HG02763 (cell line): ENCODE measurements around the gene FHIT.
"Not testable (repeated sequence)": the region's sequence is repeated elsewhere in the genome, so short reads cannot be mapped to it uniquely, and the experiment has no call there.

Experiments
- ATAC-seq: cut with Tn5 transposase; IDR thresholded peaks from one replicate; pipeline ENCODE4 v1.9.1; 2021; ENCODE audit warnings: mild to moderate bottlenecking, moderate library complexity; ENCODE audit not compliant: unreplicated experiment

The FHIT gene

DNA sequence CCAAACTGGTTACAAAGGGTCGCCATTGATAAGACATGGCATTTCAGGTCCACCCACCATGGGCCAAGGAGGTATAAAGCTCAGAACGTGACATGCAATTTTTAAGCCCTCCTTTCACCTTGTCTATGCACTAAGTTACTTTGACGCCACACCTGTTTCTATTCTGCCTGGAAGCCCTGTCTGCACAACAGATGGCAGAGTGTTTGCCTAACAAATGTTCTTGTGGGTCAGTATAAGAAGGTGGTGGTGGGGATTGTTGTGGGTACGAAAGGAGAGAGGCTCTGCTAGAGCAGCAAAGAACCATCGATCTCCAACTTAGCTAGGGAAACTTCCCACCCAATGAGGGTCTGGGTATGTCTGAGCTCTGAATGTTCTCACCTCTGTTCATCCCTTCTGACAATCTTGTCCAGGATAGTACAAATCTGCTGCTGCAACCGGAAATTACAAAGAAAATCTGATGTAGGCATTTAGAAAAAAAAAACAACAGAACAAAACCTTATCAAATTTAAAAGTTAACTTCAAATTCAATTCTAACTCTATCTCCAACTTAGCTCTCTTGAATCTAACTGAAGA, 1256.4 kb downstream of the FHIT start:
- no peak for ATAC-seq

DNA sequence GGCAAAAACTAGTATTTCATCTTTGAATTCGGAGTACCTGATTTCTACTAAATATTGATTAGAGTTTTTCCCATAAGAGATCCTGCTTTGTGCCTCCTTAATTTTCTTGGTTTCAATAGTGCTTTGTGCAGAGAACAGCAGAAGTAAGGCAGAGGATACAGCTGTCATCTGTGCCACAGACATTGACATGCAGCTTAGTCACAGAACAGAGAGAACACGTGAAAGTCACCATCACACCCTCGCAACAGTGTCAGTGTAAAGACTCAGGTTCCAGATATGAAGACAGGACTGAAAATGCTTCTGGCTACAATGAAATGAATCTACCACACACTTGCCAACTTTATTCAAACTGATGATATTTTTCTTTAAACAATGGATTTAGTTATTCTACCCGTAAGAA, 1258.7 kb downstream of the FHIT start:
- ATAC-seq: no peak

DNA sequence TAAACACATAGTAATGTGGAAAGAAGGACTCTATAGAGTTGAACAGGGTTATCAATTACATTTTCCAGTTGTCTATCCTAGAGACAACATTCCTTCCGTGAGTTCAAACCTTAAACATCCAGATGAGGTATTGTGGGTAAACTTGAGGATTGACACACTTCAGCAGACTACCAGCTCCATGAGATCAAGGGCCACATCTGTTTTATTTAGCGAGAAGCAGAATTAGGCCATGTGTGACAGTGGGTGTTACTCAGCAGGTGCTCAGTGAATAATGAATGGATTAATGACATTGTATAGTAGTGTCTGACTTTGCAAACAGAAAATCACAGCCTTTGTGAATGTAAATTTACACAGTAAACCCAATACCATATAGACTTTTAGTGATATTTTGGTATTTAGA, 1260.3 kb downstream of the FHIT start:
- no peak for ATAC-seq

DNA sequence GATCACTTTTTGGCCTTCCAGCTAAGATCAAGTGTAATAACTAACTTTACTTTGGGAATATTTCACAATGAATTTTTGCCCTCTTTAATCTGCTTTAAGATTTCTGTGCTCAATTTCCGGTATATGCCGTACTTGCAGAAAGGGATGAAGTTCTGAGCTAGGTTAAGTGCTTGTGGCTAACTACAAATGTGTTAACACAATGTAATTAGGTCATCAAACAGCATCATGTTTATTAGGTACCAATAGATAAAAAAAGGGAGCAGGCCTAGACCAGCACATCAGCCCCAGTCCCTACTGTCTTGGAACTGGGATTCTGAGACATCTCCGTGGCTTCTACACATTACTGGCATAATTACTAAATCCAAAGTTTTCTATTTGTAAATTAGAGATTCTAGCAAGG, 1268.7 kb downstream of the FHIT start:
- ATAC-seq: no peak

DNA sequence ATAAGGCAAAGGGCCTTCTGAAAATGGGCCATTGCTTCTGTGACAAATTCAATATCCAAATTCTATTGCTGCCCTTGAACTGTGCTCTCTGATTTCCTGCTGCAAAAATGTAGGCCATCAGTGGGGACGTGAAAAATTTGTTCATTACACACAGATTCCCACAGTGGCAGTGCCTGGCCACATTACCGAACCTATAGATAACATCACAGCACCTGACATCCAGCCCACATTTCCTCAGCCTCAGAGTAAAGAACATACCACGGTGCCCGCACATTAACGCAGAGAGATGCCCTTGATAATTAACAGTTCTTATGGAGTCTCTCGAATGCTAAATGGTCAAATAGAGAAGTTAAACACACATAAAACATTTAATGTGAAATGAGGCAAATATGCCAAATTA, 1269.9 kb downstream of the FHIT start:
- no peak for ATAC-seq

DNA sequence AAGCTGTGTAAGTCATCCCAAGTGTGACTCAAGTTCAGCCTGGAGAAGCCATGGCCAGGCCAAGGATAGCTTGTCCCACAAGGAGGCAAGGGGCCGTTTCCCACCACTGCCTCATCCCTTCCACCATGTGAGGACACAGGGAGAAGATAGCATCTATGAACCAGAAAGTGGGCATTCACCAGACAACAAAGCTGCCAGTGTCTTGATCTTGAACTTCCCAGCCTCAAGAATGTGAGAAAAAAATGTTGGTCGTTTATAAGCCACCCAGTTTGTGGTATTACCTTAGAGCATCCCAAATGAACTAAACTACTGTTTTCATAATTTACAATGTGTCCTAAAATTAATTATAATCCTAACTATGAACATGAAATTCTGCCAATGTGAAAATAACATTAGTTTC, 1270.7 kb downstream of the FHIT start:
- no peak for ATAC-seq

DNA sequence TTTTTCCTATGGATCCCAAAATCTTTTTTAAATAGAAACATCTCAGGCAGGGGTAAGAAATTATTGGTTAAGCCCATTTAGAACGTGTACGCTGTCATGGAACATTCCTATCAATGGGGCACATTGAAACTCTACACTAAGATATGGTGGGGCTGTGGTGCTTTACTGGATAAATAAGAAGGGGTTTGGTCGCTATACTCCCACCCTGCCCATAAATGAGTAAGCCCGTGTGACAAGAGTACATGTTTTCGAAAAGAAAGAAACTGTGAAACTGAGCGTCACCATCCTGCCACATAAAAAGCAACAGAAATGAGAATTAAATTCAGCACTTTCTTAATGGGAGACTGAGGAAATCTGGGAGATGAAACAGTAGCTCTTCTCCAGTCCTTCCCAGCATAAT, 1271.7 kb downstream of the FHIT start:
- no peak for ATAC-seq

DNA sequence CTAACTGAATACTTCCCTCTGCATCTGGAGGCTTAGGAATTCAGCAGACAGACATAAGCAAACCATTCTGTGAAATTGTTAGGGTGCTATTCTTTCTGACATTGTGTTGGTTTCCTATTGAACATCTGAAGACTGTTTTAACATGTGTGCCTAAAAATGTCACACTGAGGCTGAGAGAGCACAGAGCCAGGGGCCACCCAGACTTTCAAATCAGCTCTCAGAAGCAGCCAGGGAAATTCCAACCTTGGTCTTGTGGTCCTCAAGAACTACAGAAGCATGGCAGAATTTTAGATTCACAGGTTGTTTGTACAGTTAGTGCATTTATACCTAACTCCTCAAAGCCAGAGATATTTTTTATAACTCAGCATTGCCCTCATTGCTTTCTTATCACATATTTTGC, 1272.3 kb downstream of the FHIT start:
- ATAC-seq: peak; percentile 66

DNA sequence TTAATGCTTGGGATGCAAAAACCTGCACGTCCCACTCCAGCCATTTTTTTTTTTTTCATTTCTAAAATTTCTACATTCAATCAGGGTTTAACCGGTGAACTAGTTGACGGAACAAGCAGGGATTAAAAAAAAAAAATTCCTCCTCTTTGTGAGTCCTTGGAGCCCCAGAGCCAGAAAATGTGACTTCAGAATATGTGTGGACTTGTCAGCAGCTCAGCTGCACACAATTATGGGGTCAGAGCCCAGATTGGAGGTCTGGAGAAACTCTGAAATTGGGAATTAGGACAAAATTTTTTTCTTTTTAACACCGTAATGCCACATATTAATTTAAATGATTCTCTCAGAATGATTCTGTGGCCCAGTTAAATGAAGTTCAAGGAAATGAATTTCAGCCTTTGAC, 1280.5 kb downstream of the FHIT start:
- ATAC-seq: no peak

DNA sequence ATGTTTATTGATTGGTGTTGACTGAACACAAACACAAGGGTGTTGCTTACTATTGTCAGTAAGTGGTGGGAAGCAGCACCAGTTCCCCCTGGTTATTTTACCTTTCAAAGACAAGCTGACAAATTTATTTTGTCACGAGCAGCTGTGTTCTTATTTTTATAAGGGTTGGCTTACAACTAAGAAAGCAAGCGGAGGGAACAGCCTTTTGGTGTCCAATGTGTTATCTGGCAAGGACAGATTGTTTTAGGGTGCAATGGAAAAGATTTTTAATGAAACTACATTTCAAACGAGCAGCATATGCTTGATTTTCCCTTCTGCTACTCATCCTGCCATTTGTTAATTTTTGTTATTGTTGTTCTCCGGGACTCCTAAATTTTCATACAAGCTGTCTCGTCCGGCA, 1280.9 kb downstream of the FHIT start:
- no peak for ATAC-seq

DNA sequence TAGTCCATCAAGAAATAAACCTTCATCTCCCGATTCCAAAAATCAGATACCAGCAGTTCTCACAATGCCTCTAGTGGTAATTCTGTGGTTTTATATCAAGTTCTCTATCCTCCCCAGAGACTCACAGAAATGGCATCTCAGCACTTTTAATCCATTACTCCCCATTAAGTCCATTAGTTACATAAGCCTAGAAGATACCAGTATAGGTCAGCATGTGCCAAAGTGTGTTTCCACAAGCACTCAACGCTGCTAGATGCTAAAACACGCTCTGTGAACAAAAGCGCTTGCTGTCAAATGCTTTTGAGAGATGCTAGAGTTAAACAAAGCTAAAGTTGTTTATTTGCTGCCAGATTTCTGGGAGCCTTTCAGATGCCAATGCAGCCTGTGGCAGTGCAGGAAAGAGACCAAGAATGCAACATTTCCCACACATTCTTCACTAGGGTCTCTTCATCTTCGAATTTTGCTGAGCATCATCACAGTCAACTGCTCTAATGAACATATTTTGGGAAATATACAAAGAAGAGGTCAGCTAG, 1282.7 kb downstream of the FHIT start:
- ATAC-seq: no peak

DNA sequence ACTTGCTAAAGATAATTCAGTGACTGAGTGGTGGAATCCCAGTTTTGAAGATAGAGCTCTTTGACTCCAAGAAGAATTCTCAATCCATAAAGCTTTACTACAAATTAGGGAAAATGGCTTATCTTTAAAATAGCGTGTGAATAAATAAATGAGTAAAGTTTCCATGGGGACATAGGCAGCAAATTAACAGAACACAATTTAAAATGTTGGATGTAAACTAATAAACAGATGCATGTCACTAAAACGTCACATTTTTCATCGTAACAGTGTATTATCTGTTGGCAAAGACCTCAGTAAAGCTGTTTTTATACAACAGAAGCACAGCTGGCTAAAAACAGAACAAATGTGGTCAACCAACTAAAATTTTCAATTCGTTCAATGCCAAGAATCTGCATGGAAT, 1287.6 kb downstream of the FHIT start:
- no peak for ATAC-seq

DNA sequence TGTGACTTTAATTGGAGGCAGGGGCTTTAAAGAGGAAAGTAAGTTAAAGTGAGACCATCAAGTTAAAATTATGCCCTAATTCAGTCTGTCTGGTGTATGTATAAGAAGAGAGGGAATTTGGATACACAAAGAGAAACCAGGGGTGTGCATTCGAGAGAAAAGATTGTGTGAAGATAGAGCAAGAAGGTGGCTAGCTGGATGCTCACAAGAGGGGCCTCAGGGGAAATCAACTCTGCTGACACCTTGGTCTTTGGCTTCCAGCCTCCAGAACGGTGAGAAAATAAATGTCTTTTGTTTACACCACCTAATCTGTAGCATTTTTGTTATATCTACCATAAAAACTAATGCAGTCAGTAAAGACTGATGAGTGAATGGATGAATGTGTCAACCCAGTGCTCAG, 1294.1 kb downstream of the FHIT start:
- no peak for ATAC-seq

DNA sequence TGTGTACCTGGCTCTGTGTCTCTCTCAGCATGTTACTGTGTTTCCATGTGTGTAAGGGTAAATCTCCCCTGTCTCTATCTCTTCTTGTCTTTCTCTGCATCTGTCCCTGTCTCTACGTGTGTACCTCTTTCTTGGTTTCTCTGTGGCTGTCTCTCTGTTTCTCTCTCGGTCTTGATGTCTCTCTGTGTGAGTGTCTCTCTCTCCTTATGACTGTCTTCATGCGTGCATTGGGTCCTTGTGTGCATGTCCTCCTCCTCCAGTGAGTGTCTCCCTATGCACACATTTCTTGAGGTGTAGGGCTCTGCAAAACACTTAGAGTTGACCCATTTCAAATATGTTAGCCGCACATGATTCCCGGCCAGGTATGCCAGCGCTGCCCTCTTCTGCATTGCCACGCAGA, 1298.1 kb downstream of the FHIT start:
- ATAC-seq: no peak

DNA sequence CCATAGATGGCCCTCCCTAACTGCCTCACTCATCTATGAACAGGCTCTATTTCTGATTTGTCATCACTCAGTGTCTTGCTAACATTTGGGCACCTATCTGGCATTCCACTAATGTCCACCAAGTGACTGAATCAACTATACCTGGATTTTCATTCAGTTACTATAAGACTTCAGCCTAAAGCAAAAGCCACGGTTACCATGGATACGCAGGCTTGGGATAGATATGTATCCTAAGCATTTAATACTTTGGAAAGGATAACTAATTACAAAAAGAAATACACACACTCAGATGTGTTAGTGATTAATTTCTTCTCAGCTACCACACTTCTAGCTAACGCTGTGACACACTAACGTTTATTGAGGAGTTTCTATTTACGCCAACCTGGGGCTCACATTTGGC, 1301.9 kb downstream of the FHIT start:
- no peak for ATAC-seq

DNA sequence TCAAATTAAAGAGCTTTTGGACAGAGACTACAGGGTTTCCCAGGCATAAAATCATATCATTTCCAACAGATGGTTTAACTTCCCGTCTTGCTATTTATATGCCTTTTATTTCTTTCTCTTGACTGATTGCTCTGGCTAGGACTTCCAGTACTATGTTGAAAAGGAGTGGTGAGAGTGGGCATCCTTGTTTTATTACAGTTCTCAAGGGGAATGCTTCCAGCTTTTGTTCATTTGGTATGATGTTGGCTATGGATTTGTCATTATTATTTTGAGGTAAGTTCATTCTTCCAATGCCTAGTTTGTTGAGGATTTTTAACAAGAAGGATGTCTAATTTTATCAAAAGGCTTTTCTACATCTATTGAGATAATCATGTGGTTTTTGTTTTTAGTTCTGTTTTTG, 1304.9 kb downstream of the FHIT start:
- ATAC-seq: no peak

DNA sequence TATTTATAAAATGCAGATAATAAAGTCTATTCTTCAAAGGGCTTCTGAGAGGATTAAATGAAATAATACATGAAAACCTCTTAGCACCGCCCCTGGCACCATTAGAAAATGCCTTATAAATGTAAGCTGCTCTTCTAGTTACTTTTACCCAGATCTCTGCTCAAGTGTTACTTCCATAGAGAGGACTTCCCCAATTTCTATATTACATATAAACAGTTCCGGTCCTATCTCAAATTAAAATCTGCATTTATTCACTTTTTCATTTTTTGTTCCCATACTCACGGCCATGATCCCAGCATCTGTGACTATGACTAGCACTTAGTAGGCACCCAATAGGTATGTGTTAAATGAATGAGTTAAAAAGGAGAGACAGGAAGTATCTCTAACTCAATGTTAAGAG, 1310.5 kb downstream of the FHIT start:
- ATAC-seq: no peak

DNA sequence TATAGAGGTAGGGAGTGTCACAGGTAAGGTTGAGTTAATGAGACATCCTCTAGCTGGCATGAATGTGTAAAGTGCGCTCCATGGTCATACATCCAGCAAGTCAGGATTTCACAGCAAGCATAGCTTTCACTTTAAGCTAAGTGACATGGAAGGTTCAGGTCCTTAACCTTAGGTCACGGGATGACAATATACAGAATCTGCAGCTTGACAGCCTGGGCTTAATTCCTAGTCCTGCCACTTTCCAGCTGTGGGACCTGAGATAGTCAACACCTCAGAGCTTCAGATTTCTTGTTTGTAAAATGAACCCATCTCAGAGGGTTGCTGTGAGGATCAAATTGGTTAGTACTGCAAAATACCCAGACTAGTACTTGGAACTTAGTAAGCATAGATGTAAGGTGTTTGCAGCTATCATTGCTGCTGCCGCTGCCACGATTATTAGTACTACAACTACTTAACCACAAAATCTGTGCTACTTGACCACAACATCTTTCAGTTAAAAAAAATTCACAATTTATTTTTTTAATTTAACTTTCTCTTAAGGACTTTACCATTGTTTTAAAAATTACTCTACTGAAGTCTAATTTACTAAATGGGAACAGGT, 1311.3 kb downstream of the FHIT start:
- no peak for ATAC-seq

DNA sequence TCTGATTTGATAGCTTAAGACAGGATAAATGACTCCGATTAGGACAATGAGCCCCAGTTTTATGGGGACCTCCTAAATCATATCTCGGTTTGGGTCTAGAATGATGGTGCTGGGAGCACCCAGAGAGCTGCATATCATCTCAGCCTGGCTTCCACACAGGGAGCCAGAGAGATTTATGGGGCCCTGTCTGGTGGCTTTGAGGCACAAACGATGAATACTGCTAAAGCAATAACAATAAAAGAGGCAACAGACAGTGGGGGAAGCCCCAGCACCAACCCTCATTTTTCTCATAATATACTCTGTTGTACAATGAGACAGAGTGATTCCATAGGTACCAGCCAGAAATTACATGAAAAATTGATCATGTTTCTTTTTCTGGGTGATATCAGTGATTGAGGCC, 1312.4 kb downstream of the FHIT start:
- no peak for ATAC-seq

DNA sequence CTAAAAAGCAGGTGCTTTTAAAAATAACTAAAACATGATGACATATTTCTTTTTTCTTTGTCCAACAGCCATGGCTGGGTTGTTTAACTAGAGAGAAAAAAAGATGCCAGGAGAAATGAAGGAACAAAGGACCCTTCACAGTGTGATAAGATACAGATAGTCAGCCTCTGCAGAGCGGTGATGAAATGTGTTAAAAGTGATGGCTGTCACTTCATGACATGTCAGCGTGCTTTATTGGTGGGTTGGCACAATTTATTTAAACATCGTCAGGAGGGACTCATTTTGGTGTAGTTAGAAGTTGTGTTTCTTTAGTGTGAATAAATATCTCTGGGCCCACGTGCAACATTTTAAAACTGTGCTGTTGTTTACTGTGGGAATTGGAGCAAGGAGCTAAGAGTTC, 1314.1 kb downstream of the FHIT start:
- no peak for ATAC-seq

DNA sequence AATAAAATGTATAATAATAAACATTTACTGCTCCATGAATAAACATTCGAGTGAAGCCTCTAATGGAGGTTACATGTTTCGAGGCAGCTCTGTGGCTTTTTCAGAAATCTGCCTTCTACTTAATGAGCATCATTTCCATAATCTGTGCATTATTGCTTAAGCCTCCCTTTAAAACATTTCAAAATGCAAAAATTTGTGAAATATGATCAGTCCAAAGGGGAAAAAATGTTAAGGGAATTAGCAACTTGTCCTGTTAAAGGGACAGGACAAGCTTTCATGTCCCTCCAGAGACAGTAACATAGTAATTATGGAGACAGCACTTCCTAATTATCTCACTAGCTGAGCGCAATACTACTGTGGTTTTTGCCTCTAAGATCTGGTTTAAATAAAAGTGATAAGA, 1314.8 kb downstream of the FHIT start:
- ATAC-seq: no peak

DNA sequence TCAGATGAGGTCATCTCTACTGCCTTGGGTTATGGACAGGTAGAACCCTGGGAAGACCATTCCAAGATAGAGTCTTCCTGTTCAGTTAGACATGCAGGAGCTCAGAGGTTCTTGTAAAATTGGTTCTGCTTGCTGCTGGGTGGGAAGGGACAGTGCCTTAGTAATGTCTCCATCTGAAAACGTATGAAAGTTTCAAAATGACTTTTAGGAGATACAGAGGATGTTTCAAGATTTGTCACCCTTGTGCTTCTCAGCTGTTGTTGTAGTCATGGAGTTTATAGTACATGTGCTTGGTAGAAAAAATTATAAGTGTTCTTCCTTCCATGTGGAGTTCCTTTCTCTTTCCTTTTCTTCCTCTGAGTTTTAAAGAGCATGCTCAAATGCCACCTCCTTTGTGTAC, 1316.2 kb downstream of the FHIT start:
- ATAC-seq: peak; percentile 77

DNA sequence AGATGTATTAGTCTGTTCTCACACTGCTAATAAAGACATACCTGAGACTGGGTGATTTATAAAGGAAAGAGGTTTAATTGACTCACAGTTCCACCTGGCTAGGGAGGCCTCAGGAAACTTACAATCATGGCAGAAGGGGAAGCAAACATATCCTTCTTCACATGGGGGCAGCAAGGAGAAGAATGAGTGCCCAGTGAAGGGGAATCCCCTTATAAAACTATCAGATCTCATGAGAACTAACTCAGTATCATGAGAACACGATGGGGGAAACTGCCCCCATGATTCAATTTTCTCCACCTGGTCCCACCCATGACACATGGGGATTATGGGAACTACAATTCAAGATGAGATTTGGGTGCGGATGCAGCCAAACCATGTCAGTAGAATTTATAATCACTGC, 1316.7 kb downstream of the FHIT start:
- ATAC-seq: not testable (repeated sequence)
